Measurements from ENCODE around the gene CFAP92.
"Not testable (repeated sequence)": the region's sequence is repeated elsewhere in the genome, so short reads cannot be mapped to it uniquely, and the experiment has no call there.

CFAP92 gene

DNA sequence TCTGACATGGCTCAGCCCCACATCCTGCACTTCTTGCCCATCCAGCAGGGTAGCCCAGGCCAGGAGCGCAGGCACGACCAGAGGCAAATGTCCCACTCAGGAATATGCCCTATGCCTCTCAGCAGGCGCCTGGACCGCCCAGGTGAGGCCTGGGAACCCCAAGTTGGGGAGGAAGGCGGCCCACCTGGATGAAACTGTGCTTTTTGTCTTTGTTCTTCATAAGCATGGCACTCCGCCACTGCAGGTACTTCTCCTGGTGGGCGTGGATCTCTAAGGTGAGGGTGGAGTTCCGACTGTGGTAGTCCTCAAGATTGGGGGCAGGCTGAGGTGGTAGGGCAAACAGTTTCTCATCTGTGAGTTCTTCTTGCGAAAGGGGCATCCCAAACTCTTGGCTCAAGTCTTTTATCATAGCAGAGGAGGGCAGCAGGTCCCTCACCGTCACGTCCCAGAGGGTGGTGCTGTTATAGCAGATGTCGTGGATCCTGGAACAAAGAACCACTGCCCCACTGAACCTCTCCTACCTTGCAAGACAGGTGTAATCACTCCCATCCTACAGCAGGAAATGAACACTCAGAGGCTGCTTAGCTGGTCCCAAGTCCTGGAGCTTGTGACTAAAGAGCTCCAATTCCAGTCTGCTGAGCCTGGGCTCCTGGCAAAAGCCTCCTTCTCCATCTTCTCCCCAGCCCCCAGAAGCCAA, 61.2 kb downstream of the CFAP92 start:
- no peak for DNase-seq

DNA sequence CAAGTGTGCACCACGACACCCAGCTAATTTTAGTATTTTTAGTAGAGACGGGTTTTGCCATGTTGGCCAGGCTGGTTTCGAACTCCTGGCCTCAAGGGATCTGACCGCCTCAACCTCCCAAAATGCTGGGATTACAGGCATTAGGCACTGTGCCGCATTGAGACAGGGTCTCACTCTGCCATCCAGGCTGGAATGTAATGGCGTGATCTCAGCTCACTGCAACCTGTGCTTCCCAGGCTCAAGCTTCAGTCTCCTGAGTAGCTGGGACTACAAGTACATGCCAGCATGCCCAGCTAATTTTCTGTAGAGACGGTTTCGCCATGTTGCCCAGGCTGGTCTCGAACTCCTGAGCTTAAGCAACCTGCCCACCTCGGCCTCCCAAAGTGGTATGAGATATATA, 62.8 kb downstream of the CFAP92 start:
- DNase-seq: no peak

- no peak for DNase-seq
Observed at GRCh38 chr3:128929364-128929763, 64.5 kb downstream of the CFAP92 start.

DNA sequence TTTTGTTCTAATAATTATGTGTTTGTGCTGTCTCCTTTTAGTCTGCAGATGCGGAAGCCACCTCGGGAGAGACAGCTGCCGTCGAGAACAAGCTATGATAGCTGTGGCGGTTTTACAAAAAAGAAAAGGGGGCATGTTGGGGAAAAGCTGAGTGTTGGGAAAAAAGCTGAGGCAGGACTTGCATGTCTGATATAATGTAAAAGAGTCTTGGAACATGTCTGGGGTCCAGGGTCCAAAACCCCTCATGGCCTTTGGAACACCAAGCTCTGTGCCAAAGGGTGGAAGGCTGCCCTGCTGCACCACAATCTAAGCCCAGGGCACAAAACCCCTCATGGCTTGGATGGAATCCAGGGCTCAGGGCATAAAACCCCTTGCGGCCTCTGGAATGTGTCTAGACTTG, 69.9 kb downstream of the CFAP92 start:
- DNase-seq: not testable (repeated sequence)

DNA sequence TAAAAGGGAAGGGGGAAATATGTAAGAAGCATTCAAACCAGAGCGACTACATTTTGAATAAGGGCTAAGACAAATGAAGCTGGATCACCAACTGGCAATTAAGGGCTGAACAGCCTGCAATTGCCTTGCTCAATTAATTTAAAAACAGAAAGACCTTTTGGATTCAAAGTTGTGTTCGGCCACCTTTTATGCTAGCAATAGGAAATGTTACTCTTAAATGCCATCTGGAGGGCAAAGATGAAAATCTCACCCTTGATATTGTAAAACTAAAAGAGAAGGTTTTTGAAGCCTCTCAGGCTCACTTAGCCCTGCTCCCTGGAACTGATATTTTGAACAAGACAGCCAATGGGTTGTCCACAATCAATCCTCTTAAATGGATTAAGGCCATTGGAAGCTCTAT, 70.3 kb downstream of the CFAP92 start:
- no peak for DNase-seq

GRCh38 chr3:128922804-128923459, 70.9 kb downstream of the CFAP92 start:
- DNase-seq: no peak

- DNase-seq: no peak
Observed at GRCh38 chr3:128919988-128920387, 73.9 kb downstream of the CFAP92 start.

DNA sequence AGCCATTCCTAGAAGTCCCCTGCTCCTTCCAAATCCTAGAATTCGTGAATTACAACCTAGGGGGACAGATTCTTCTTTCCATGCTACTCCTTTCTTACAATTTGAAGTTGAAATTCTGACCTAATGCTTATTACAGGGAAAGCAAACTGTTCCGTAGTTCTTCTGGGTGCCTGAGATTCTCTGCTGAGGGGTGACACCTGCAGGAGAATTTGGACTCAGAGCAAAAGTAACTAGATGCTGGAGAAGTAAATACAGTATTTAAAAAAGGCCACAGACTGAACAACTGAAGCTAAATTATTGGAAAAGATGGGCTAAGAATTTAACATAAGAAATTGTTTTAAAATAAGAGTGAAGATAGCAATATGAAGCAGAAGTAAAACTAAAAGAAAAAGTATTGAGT, 76.6 kb downstream of the CFAP92 start:
- no peak for DNase-seq

DNA sequence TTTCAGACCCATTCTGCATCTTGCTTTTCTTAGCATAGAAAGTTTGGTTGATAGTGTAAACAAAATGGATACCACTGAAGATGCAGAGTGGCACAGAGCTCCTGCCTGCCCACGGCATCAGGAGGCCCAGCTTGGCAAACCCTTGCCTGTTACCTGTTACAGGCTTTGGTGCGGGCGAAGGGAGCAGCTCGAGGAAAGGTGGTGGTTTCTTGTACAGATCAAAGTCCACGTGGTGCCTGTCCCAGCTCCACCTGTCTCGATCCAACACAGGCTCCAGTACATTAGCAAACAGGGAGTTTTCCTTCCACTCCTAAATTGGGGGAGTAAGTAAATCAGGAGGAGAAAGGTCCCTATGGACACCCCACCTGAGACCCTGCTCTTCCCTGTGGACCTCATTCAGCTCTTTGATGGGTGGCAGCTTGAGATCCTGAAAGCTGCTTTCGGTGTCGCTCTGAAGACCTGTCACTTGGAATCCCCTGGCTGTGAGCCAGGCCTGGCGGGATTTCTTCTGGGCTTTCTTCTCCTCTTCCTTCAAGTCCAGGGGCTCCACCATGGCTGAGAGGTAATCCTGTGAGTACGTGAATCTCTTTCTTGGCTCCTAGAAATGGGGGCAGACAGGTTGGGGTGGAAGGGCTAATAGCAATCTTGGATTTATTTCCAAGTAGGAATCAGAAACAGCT, 78.8 kb downstream of the CFAP92 start:
- no peak for DNase-seq

DNA sequence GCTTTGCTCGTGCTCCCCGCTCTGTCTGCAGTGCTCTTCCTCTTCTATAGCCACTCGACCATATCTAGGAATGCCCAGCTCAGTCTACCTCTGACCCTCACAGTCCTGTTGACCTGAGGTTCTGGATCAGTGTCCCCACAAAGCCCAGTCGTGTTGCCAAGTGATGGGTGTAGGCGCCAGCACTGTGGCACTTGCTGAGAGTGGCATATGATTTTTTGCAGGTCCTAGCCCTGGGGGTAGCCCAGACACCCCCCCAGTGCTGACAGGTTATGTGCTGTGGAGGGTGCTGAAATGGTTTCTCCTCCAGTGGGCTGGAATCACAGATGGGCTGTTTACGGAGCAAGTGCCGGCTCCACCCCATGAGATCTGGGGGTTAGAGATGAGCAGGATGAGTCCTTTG, 82.0 kb downstream of the CFAP92 start:
- DNase-seq: no peak

DNA sequence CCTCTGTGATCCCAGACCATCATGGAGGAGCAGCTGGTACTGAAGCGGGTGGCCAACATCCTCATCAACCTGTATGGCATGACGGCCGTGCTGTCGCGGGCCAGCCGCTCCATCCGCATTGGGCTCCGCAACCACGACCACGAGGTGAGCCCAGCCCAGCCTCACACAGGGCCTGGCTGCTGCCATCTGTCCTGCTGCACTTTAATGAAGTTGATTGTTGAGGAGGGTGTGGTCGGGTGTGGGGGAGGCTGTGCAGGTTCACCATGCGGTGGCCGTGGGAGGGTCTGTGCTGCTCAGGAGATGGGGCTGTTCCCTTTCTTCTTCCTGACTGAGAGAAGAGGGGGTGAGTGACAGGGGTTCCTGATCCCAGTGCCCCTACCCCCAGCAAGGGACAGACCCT, 83.9 kb downstream of the CFAP92 start:
- DNase-seq: no peak

DNA sequence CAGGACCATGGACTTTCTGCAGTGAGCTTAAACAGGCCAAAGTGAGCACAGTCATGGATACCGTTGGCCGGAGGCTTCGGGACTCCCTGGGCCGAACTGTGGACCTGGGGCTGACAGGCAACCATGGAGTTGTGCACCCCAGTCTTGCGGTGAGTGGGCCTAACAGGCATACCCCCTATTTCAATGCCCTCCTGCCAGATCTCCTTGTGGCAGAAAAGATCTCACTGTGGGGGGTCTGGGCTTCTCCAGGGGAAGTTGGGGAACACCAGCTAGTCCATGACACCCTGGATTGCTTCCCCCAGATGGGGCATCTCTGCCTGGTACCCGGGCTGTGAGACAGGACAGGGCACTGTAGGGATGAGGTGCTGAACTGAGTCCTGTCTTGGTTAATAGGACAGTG, 84.9 kb downstream of the CFAP92 start:
- no peak for DNase-seq

- DNase-seq: no peak
Observed at GRCh38 chr3:128907706-128908445, 86.0 kb downstream of the CFAP92 start.

DNA sequence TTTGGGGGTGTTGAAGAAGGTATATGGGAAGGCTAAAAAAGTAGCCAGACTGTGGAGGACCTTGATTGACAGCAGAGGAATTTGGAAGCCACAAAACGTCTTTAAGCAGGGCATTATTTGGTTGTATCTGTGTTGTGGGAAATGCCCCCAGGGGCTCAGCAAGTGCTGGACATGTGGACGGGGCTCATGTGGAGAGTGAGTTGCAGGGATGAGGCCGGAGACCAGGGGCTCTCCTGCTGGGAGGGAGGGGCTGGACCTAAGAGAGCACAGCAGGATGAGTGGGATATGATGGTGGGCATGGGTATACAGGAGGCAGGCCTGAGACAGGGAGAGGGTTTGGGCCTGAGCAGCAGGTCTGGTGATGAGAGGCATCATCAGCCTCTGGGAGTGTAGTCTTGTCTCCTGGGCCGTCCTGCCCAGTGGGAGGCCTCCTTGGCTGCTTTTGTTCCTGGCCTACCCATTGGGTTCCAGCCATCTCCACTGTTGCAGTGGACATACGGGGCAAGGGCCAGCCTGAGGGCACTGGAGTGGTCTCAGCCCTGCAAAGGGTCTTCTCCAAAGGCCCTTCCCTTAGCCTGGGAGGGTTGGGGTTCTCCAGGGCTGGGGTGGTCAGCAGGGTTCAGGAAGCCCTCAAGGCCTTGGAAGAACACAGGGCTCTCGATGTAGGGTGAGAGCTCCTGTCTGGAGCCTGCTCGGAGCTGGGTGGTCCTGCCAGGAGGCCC, 86.9 kb downstream of the CFAP92 start:
- DNase-seq: no peak

DNA sequence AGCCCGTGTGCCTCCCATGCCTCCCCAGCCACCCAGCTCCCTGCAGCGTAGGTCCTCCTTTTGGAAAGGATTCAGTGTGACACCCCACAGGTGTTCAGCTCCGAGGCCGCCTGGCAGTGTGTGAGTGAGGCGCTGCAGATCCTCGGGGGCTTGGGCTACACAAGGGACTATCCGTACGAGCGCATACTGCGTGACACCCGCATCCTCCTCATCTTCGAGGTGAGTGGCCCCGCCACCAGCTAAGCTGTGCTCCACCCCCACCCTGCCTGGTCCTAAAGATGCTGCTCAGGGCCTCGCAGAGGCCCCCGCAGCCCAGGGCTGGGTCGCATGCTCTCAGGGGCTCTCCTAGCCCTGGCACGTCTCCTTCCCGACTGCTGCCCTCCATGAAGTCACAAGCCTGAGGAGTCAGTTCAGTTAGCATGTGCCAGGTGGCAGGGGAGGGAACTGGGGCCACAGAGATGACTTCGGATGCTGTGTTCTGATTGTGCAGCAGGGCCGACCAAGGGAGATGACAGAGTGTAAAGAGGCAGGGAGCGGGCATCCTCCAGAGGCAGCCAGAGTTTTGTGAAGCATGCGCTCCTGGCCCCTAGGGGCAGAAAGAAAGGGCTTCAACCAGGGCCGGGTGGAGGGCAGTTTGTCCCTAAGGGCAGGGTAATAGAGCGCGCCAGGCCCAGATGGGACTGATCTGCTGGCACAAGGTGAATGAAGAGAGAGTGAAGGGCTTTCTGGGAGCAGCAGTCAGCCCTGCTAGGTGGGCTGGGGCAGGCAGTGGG, 87.7 kb downstream of the CFAP92 start:
- no peak for DNase-seq

DNA sequence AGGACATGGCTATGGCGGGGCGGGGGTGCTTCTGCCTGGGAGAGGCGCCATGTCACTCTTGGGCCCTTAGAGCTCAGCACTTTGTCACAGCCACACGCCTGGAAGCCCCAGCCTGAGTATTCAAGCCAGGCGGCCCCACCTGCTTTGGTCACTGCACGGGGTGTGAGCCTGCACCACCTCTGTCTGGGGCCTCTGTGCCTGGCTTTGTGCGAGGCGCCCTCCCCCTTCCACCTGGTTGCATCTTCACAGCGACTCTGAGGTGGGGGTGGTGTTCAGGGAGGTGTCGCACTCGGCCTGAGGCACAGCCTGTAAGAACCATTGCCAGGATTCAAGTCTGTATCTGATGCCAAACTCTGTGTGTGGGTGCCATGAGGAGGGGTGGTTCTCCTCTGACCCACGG, 90.4 kb downstream of the CFAP92 start:
- DNase-seq: no peak

- no peak for DNase-seq
Observed at GRCh38 chr3:128902426-128902825, 91.5 kb downstream of the CFAP92 start.

DNA sequence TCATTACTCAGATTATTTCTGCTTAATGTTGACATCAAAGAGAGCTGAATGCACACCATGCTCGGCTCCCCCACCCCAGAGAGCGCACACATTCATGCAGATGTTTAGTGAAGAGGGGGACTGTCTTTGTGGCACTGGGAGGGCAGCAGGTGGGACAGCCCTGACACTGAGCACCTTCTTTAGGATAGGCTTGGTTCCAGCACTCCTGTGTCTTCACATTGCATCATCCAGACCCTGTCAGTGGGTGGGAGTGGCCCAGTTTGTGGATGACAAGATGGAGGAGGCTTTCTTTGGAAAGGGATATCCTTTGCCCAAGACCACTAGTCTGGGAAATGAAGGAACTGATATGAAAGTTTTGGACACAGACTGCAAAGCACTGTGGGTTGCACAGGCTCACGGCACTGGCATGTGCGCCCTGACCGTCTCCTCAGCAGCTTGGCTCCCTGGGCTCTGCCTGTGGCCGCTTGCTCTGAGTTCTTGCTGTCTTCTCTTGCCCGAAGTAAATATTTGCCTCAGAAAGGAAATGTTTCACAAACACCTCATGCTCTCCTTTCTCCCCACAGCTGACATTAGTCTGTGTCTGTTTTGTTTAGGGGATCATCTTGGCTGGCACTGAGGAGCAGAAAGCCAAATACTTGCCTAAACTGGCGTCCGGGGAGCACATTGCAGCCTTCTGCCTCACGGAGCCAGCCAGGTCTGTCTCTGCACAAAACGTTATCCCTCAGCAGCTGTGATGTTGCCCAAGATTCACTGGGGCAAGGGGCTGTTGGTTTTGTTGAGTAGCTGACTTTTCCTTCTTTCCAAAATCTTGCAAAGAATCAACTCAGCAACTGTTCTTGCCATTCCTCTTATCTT, 97.8 kb downstream of the CFAP92 start:
- no peak for DNase-seq

DNA sequence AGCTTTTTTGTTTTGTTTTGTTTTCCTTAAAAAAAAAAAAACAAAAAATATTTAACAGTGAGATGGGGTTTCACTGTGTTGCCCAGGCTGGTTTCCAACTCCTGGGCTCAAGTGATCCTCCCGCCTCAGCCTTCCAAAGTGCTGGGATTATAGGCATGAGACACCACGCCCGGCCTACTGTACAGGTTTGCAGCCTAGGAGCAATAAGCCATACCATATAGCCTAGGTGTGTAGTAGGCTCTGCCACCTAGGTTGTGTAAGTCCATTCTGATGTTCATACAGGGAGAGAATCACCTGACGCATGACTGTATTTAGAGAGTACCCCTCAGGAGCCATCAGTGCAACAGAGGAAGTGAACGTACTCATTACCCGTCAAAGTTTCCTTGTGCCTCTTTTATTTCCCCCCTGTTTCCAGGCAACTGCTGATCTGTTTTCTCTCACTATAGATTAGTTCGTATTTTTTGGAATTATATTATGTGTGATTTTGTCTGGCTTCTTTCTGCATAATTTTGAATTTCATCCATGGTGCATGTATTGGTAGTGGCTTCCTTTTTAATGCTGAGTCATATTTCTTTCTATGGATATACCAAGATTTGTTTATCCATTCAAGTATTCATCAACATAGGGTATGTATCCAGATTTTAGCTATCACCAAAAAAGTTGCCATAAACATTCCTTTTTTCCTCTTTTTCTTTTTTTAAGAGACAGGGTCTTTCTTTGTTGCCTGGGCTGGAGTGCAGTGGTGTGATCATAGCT, 104.6 kb downstream of the CFAP92 start:
- no peak for DNase-seq

DNA sequence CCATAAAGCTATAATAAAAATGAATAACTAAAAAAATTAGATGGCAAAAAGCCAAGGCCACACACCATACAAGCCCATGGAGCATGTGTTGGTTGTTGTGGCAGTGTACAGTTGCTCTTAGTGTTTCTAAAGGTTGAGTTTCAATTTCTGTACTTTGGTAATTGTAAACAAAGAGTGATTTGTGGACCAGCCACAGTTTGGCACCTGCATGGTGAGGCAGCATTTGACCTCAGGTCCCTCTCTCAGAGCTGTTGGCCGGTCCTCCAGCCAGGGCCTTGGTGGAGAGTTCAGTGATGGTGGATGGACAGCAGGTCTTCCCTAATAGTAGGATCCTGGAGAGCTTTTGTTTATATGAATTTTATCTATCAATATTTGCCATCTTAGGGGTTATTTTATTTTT, 108.9 kb downstream of the CFAP92 start:
- no peak for DNase-seq
